Breast epithelium (tissue), 3 donors: ENCODE measurements around the gene DAB1.

Experiments
- POLR2A ChIP-seq: fragments of 450-650 bp; IDR thresholded peaks from one replicate; pipeline ENCODE4 v1.6.1; 2016; ENCODE audit warnings: antibody characterized with exemption, mild to moderate bottlenecking, moderate library complexity
- TF ChIP-seq, protein P1 (sequence below), 3 donors: fragments of 450-650 bp; IDR thresholded peaks; one replicate each; pipeline ENCODE4 v1.5.1; 2016 to 2017; ENCODE audit warnings: antibody characterized with exemption in 3 of 3, mild to moderate bottlenecking in 3 of 3, moderate library complexity in 3 of 3

DNA sequence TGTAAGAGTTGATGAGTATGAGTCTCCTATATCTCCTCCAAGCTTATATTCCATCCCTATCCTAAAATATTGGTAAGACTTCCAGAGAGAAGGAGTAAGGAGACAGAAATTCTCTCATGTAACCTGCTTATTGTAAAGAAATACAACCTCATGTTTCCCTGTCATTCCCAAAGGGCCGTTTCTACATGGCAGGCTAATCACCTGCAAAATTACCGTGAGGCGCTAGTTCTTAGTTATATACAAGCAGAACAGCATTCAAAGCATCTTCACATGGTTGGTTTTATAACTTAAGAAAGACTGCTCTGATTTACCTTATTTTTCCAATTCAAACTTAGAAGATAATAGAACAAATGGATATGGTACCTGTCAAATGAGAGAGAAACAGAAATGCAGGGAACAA, 42.9 kb downstream of the DAB1 start:
- TF ChIP-seq, protein P1, sequence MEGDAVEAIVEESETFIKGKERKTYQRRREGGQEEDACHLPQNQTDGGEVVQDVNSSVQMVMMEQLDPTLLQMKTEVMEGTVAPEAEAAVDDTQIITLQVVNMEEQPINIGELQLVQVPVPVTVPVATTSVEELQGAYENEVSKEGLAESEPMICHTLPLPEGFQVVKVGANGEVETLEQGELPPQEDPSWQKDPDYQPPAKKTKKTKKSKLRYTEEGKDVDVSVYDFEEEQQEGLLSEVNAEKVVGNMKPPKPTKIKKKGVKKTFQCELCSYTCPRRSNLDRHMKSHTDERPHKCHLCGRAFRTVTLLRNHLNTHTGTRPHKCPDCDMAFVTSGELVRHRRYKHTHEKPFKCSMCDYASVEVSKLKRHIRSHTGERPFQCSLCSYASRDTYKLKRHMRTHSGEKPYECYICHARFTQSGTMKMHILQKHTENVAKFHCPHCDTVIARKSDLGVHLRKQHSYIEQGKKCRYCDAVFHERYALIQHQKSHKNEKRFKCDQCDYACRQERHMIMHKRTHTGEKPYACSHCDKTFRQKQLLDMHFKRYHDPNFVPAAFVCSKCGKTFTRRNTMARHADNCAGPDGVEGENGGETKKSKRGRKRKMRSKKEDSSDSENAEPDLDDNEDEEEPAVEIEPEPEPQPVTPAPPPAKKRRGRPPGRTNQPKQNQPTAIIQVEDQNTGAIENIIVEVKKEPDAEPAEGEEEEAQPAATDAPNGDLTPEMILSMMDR (IDR thresholded peaks at IDR 0.05), result no peak
- no peak for TF ChIP-seq POLR2A
